BE2C (cell line): ENCODE results near the gene APBA1.
A peak's percentile ranks its signal among the peaks of the same experiment; 100 is the strongest.

Experiments used
- DNase-seq: peaks from one replicate; pipeline ENCODE4 v3.0.0-alpha.2; 2020
- H3K27me3 ChIP-seq: fragments of 250-450 bp; sonication (Bioruptor Pico); 2 replicates; pipeline ENCODE4 v1.5.1; 2020; ENCODE audit warnings: mild to moderate bottlenecking
- H3K36me3 ChIP-seq: fragments of 250-450 bp; sonication (Bioruptor Pico); 2 replicates; pipeline ENCODE4 v1.5.1; 2020; ENCODE audit warnings: mild to moderate bottlenecking
- H3K4me1 ChIP-seq: fragments of 250-450 bp; sonication (Bioruptor Pico); 2 replicates; pipeline ENCODE4 v1.5.1; 2020
- H3K4me3 ChIP-seq: 2 replicates; pipeline ENCODE4 v1.5.1; 2011; ENCODE audit warnings: low read depth, low read length
- H3K9me3 ChIP-seq: fragments of 250-450 bp; sonication (Bioruptor Pico); 2 replicates; pipeline ENCODE4 v1.5.1; 2020
- CTCF ChIP-seq: IDR thresholded peaks from 2 replicates; pipeline ENCODE4 v1.5.1; 2012; ENCODE audit warnings: mild to moderate bottlenecking, low read depth, low read length

Gene APBA1

DNA sequence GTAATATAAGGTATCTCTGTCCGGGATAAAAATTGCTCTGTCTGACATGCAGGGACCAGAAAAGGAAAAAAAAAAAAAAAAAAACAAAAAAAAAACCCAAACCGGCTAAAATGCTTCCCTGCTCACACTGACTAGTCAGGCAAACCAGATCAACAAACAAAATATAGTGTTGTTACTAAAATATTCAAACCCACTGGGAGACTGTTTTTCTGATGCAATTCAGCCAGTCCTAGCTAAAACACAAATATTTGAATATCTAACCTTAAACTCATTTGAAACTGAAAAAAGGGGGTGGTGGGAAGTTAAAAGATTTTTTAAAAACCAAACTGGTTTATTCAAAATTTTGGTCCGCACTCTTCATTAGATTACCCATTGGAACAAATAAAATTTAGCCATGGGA is 61.0 kb downstream of the APBA1 start:
- DNase-seq = no peak
- H3K4me3 ChIP-seq = no peak overlapping the region
- H3K9me3 ChIP-seq = no peaks in the 10 kb centered on the region; the same call in 1 of the 2 replicates
- H3K4me1 ChIP-seq = peaks cover 8% of the 10 kb centered on the region
- no peak for TF ChIP-seq CTCF
- no peaks in the 10 kb centered on the region for H3K36me3 ChIP-seq
- H3K27me3 ChIP-seq = no peaks in the 10 kb centered on the region

DNA sequence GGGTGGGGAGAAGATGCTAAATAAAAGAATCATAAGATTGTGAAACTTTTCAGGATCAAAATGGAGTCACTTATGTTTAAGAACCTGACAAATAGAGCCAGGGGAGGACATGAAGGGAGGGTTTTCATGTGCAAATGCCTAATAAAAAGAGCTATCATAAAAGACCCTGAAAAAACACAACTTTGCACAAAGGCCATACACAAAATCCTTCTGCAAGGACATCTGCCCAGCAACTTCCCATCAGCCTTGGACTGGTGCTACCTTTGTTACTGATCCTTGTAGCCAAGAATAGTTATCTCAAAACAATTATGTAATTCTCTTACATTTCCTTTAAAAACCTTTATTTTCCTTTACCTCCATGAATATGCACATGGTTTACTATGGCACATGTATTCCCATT is 63.0 kb downstream of the APBA1 start:
- no peak overlapping the region for H3K4me3 ChIP-seq
- no peak for DNase-seq
- no peaks in the 10 kb centered on the region for H3K36me3 ChIP-seq
- peaks cover 17% of the 10 kb centered on the region for H3K4me1 ChIP-seq
- no peak for TF ChIP-seq CTCF
- H3K9me3 ChIP-seq = no peaks in the 10 kb centered on the region; the same call in 1 of the 2 replicates
- no peaks in the 10 kb centered on the region for H3K27me3 ChIP-seq

DNA sequence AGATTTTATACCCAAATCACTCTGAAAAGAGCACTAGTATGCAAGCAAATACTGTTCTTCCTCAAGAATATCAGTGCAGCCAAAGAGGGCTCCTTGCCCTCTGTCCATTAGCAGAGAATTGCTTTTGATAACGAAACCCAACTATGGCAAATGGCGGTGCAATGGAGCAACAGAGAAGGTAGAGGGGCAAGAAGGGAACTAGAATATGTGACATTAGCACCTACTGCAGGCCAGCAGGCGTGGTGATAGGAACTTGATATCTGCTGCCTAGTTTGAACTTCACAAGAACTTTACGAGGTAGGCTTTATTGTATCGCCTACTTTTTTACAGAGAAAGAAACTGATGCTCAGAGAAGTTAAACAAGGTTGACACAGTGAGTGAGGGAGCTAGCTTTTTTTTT is 66.1 kb downstream of the APBA1 start:
- Histone ChIP-seq H3K36me3 (0 out of 2 replicates have a peak, but pooled peaks cover 2% of the 10 kb centered on the region), H3K4me1 (peaks cover 17% of the 10 kb centered on the region), H3K27me3 (no peaks in the 10 kb centered on the region), H3K9me3 (no peaks in the 10 kb centered on the region; the same call in 1 of the 2 replicates), H3K4me3 (no peak overlapping the region)
- no peak for TF ChIP-seq CTCF
- no peak for DNase-seq

DNA sequence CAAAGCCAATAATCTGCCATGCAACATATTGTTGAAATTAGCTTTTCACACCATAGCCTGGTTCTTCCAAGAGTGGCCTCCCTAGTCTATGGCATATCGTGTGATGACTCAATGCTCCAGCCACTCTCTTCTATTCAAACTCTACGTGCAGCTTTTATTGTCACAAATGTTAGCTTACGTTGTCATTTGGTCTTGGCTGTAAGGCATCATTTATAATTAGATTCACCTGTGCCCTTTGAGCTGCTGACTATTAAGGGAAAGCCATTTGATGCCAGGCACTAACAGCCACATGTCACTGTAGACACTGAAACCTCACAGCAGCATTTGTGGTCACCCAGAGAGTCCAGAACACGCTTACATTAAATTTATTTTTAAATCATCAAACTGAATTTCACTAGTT is 66.8 kb downstream of the APBA1 start:
- H3K9me3 ChIP-seq = no peaks in the 10 kb centered on the region; the same call in 1 of the 2 replicates
- H3K4me1 ChIP-seq = peaks cover 17% of the 10 kb centered on the region
- DNase-seq = no peak
- H3K36me3 ChIP-seq = peaks cover 2% of the 10 kb centered on the region; the same call in 1 of the 2 replicates
- no peaks in the 10 kb centered on the region for H3K27me3 ChIP-seq
- no peak for TF ChIP-seq CTCF
- H3K4me3 ChIP-seq = no peak overlapping the region

GRCh38 chr9:69604568-69605219 is 67.5 kb downstream of the APBA1 start:
- Histone ChIP-seq H3K4me1 (peaks cover 17% of the 10 kb centered on the region), H3K27me3 (no peaks in the 10 kb centered on the region), H3K36me3 (peaks cover 2% of the 10 kb centered on the region; the same call in 1 of the 2 replicates), H3K9me3 (no peaks in the 10 kb centered on the region; the same call in 1 of the 2 replicates), H3K4me3 (no peak overlapping the region)
- DNase-seq = no peak
- TF ChIP-seq CTCF = no peak

- no peak overlapping the region for H3K4me3 ChIP-seq
- peak; percentile 22 for DNase-seq
- TF ChIP-seq CTCF = no peak
- no peaks in the 10 kb centered on the region for H3K27me3 ChIP-seq
- peaks cover 2% of the 10 kb centered on the region for H3K36me3 ChIP-seq
- H3K4me1 ChIP-seq = peaks cover 13% of the 10 kb centered on the region
- no peaks in the 10 kb centered on the region; the same call in 1 of the 2 replicates for H3K9me3 ChIP-seq
These were observed 68.5 kb downstream of the APBA1 start for GRCh38 chr9:69603656-69604055.
